HL-60/S4 treated with retinoic acid at 250 ng/mL for 4 days and 3 days (cell line): Measurements from ENCODE around the gene SYNGR2.

Experiments
- in situ Hi-C: fragments of 300-500 bp; cut with MboI; formaldehyde crosslinking; loops from 2 replicates; pipeline ENCODE4 v1.7.0; 2022; ENCODE audit warnings: low sequenced_read_pairs

SYNGR2 gene

GRCh38 chr17:78197147-78197832 is 28.9 kb downstream of the SYNGR2 start:
- in situ Hi-C loops = no loop called here

- in situ Hi-C loops = no loop called here
Observed at GRCh38 chr17:78200451-78200850, 32.1 kb downstream of the SYNGR2 start.

- in situ Hi-C loops = no loop called here
Observed at GRCh38 chr17:78202666-78203065, 34.3 kb downstream of the SYNGR2 start.

- in situ Hi-C loops = no loop called here
Observed at GRCh38 chr17:78204387-78205123, 36.2 kb downstream of the SYNGR2 start.

GRCh38 chr17:78205124-78205775 is 36.9 kb downstream of the SYNGR2 start:
- in situ Hi-C loops = no loop called here

- in situ Hi-C loops = no loop called here
Observed at GRCh38 chr17:78206298-78206697, 37.9 kb downstream of the SYNGR2 start.

- in situ Hi-C loops = no loop called here
Observed at GRCh38 chr17:78208486-78208885, 40.1 kb downstream of the SYNGR2 start.

GRCh38 chr17:78210111-78210510 is 41.7 kb downstream of the SYNGR2 start:
- in situ Hi-C loops = no loop called here

- in situ Hi-C loops = no loop called here
Observed at GRCh38 chr17:78211032-78211431, 42.7 kb downstream of the SYNGR2 start.

GRCh38 chr17:78214016-78214705 is 45.8 kb downstream of the SYNGR2 start, which contains the start of gene BIRC5:
Gene BIRC5 (plus strand): TSS chr17:78214253. CDS start chr17:78214317, 64 bp downstream.
- in situ Hi-C loops = no loop called here

GRCh38 chr17:78214706-78215061 is 46.3 kb downstream of the SYNGR2 start:
- in situ Hi-C loops = no loop called here

GRCh38 chr17:78219396-78220150 is 51.2 kb downstream of the SYNGR2 start:
- in situ Hi-C loops = no loop called here
